Measurements from ENCODE around the gene CLDN22.

Gene CLDN22

DNA sequence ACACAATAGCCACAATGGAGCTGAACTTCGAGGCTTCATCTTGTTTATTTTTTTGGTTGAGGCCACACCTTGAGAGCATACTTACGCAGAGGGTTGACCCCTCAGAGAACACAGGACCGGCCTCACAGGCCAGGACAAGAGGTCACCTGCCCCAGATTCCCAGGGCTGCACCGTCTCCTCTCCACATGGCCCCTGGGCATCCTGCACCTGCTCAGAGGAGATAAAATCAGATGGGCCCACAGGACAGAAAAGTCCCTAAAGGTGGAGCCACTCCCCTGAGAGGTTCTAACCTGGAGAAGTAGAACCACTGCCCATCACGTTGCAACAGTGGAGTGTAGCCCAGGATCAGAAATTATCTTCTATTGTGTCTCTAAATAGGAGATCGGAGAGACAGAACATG lies 3.2 kb upstream of the CLDN22 start:
- TF ChIP-seq, protein P1, sequence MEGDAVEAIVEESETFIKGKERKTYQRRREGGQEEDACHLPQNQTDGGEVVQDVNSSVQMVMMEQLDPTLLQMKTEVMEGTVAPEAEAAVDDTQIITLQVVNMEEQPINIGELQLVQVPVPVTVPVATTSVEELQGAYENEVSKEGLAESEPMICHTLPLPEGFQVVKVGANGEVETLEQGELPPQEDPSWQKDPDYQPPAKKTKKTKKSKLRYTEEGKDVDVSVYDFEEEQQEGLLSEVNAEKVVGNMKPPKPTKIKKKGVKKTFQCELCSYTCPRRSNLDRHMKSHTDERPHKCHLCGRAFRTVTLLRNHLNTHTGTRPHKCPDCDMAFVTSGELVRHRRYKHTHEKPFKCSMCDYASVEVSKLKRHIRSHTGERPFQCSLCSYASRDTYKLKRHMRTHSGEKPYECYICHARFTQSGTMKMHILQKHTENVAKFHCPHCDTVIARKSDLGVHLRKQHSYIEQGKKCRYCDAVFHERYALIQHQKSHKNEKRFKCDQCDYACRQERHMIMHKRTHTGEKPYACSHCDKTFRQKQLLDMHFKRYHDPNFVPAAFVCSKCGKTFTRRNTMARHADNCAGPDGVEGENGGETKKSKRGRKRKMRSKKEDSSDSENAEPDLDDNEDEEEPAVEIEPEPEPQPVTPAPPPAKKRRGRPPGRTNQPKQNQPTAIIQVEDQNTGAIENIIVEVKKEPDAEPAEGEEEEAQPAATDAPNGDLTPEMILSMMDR (IDR thresholded peaks at IDR 0.05), result no peak
- Histone ChIP-seq H3K27ac (no peak overlapping the region), H3K4me3 (no peak overlapping the region)
- no peak for DNase-seq (ENCODE audit: low spot score)

DNA sequence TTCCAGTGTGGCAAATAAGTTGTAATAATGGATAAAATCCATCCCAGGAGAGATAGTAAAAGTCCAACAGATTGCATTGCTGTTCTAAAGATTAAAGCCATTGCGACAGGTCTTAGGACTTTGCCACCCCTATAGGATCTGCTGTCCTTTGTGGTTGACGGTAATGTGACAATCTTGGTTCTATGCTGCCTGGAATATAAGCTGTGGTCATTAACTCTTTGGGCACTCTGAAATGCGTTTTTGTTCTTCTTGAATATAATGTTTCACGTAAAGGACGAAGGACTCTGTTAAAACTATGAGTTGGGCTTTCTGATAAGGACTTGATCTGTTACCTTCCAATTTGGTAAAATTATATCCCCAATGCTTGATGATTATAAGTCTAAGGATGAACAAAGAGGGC lies 2.2 kb upstream of the CLDN22 start, which contains the start of gene CLDN24:
Gene CLDN24, minus strand, starts transcription at position 101 of the 400 bp plus-strand sequence. Its CDS starts 0 bp downstream, at position 101.
- Histone ChIP-seq H3K4me3 (no peak within 1 kb of the TSS), H3K27ac (no peak within 1 kb of the TSS)
- TF ChIP-seq, protein P1 (IDR thresholded peaks at IDR 0.05), result no peak
- DNase-seq (ENCODE audit: low spot score), result no peak

DNA sequence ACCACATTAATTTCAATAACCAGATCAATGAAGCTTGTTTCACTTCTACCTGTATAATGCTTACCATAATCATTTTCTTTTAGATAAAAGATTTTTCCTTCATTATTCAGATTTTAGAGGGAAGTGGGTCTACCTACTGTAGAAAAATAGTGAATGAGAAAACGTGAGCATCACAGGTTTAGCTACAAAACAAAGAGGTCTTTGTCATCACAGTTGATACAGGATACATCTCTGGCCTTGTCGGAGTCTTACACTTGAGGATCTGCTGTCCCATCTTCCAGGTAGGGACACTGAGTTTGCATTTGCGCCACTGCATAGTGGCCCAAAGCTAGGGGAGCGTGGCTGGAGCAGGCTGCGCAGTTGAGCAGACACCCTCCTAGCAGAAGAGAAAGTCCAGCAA lies 1.4 kb upstream of the CLDN22 start:
- TF ChIP-seq, protein P1 (IDR thresholded peaks at IDR 0.05), result no peak
- no peak overlapping the region for H3K27ac ChIP-seq
- no peak overlapping the region for H3K4me3 ChIP-seq
- no peak for DNase-seq (ENCODE audit: low spot score)

DNA sequence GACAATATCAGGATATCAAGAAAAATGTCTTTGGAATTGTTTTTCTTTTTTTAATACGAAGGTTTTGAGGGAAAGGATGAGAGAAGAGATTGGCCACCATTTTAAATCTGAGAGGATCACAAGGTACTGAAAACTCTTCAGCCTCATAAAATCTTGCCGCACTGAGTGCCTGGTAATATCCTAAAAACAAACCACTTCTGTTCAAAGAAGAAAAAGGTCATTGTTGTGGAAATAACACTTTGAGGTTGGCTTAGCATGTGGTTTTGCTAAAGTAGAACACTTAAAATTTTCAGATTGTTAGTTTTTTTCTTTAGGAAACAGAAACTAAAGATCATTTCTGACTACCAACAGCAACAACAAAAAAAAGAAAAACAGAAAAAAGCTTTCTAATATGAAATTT lies 1.0 kb upstream of the CLDN22 start:
- no peak for DNase-seq (ENCODE audit: low spot score)
- H3K4me3 ChIP-seq, result no peak overlapping the region
- no peak overlapping the region for H3K27ac ChIP-seq
- TF ChIP-seq, protein P1 (IDR thresholded peaks at IDR 0.05), result no peak

DNA sequence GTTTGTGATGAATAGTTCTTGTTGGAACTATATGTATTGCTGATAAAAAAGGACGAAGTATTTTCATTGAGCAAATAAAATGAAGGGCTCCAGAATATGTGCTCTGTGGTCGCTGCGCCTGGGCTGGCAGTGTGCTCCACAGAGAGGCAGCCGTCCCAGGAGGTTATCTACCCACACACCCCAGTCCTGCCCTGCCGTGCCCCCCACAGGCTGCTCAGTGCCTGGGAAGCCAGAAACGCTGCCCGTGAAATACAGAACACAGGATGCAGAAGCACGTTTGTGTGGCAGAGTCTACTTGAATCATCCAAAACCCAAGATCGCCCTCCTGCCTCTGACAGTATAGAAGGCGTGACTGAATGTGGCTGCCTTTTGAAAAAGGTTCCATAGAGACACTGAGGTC lies 1.4 kb downstream of the CLDN22 start:
- Histone ChIP-seq H3K4me3 (no peak overlapping the region), H3K27ac (no peak overlapping the region)
- TF ChIP-seq, protein P1 (IDR thresholded peaks at IDR 0.05), result no peak
- no peak for DNase-seq (ENCODE audit: low spot score)

DNA sequence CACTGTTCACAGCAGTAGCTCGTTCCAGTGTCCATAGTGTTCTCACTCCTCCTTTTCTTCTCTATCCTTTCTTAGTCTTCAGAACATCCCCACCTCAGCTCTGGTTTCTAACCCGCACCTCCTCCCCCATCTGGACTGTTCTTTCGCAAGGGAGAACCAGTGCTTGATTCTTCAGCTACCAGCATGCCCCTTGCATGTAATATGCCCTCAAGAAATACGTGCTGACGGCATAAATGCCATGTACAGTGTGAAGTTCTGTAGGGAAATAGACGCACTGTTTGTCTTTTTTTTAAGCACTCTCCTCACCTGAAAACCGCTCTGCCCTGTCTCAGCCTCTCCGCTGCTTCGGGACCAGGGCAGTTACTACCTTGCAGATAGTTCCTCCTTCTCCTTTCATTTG lies 5.3 kb downstream of the CLDN22 start:
- no peak for DNase-seq (ENCODE audit: low spot score)

DNA sequence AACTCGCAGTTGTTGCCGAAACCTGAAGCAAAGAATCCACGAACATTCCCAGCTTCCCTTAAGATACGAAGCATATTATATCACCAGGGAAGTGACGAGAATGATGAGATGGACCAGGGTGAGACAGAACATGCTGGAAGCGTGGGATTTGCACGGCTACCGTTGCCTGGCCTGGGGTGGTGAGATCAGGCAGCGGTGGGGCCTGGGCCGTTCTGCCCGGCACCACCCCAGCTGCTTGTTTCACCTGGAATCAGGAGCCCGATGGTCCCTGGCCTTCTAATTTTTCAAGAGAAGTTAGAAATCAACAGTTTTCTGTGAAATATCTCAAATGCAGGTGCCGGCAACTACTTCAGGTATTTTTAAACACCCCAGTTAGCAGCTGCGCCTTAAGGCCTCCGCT lies 5.7 kb downstream of the CLDN22 start:
- Histone ChIP-seq H3K4me3 (no peak overlapping the region), H3K27ac (no peak overlapping the region)
- no peak for DNase-seq (ENCODE audit: low spot score)
- TF ChIP-seq, protein P1 (IDR thresholded peaks at IDR 0.05), result no peak

More for the DNA sequence above, 5.3 kb downstream of the CLDN22 start:
- H3K4me3 ChIP-seq, result no peak overlapping the region
- no peak overlapping the region for H3K27ac ChIP-seq
- TF ChIP-seq, protein P1 (IDR thresholded peaks at IDR 0.05), result no peak

Measured in coronary artery (tissue), 2 donors.